Panc1 (cell line): ENCODE measurements around the gene XXYLT1.

Experiments
- POLR2AphosphoS5 ChIP-seq: IDR thresholded peaks from 2 replicates; pipeline ENCODE4 v1.6.1; 2012; ENCODE audit warnings: mild to moderate bottlenecking, low read depth, low read length, moderate library complexity
- TCF7L2 ChIP-seq: IDR thresholded peaks from 2 replicates; pipeline ENCODE4 v1.6.1; 2011; ENCODE audit warnings: mild to moderate bottlenecking, low read depth, low read length, inconsistent platforms
- TF ChIP-seq, protein P1 (sequence below), 2 experiments: IDR thresholded peaks; 2 replicates each; pipeline ENCODE4 v1.6.1; 2011 to 2012; ENCODE audit warnings: low read depth in 2 of 2, control low read depth in 1 of 2, low read length in 1 of 2, mild to moderate bottlenecking in 1 of 2, moderate library complexity in 1 of 2; ENCODE audit not compliant: insufficient read depth in 1 of 2
- TF ChIP-seq, protein P2 (sequence below): fragments of 450-650 bp; IDR thresholded peaks from 2 replicates; pipeline ENCODE4 v1.5.1; 2017; ENCODE audit warnings: mild to moderate bottlenecking

DNA sequence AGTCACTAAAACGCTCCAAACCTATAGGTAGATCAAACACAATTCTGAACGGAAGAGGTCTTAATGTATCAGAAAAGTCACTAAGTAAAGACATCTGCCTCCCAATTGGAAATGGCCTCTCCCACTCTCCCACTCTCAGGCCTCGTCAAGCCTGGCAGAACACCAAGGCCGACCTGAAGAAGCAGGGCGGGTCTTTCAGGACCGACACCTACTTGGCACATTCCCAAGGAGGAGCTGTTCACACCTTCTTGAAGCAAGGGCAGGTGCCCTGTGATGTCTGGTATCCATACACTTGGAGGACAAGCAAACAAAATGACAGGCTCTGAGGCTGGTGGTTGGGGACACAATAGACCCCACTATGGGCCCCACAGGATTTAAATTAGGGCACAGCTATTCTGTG, 30.0 kb downstream of the XXYLT1 start:
- TF ChIP-seq POLR2AphosphoS5: no peak
- TF ChIP-seq, protein P1, sequence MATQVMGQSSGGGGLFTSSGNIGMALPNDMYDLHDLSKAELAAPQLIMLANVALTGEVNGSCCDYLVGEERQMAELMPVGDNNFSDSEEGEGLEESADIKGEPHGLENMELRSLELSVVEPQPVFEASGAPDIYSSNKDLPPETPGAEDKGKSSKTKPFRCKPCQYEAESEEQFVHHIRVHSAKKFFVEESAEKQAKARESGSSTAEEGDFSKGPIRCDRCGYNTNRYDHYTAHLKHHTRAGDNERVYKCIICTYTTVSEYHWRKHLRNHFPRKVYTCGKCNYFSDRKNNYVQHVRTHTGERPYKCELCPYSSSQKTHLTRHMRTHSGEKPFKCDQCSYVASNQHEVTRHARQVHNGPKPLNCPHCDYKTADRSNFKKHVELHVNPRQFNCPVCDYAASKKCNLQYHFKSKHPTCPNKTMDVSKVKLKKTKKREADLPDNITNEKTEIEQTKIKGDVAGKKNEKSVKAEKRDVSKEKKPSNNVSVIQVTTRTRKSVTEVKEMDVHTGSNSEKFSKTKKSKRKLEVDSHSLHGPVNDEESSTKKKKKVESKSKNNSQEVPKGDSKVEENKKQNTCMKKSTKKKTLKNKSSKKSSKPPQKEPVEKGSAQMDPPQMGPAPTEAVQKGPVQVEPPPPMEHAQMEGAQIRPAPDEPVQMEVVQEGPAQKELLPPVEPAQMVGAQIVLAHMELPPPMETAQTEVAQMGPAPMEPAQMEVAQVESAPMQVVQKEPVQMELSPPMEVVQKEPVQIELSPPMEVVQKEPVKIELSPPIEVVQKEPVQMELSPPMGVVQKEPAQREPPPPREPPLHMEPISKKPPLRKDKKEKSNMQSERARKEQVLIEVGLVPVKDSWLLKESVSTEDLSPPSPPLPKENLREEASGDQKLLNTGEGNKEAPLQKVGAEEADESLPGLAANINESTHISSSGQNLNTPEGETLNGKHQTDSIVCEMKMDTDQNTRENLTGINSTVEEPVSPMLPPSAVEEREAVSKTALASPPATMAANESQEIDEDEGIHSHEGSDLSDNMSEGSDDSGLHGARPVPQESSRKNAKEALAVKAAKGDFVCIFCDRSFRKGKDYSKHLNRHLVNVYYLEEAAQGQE (IDR thresholded peaks at IDR 0.05; ENCODE audit: insufficient read depth in 1 of 2, low read depth in 2 of 2, low read length in 1 of 2): no peak
- TF ChIP-seq, protein P2, sequence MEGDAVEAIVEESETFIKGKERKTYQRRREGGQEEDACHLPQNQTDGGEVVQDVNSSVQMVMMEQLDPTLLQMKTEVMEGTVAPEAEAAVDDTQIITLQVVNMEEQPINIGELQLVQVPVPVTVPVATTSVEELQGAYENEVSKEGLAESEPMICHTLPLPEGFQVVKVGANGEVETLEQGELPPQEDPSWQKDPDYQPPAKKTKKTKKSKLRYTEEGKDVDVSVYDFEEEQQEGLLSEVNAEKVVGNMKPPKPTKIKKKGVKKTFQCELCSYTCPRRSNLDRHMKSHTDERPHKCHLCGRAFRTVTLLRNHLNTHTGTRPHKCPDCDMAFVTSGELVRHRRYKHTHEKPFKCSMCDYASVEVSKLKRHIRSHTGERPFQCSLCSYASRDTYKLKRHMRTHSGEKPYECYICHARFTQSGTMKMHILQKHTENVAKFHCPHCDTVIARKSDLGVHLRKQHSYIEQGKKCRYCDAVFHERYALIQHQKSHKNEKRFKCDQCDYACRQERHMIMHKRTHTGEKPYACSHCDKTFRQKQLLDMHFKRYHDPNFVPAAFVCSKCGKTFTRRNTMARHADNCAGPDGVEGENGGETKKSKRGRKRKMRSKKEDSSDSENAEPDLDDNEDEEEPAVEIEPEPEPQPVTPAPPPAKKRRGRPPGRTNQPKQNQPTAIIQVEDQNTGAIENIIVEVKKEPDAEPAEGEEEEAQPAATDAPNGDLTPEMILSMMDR: no peak
- no peak for TF ChIP-seq TCF7L2
